A549 treated with CpdA at 1 μM for 4 hours (cell line): ENCODE data around the gene PDCD11. TPM values are rescaled to one million over a fixed set of nuclear protein-coding genes. Genes with fewer than 3 reads are reported as not detected.

Experiments used
- total RNA-seq: library from RNA; stranded (reverse); fragments of 200-300 nt; extraction: Qiagen RNA extraction; gene quantifications from 5 replicates; pipeline ENCODE4 v1.2.3, GENCODE V29; 2022; ENCODE audit warnings: low read depth

Gene PDCD11, protein sequence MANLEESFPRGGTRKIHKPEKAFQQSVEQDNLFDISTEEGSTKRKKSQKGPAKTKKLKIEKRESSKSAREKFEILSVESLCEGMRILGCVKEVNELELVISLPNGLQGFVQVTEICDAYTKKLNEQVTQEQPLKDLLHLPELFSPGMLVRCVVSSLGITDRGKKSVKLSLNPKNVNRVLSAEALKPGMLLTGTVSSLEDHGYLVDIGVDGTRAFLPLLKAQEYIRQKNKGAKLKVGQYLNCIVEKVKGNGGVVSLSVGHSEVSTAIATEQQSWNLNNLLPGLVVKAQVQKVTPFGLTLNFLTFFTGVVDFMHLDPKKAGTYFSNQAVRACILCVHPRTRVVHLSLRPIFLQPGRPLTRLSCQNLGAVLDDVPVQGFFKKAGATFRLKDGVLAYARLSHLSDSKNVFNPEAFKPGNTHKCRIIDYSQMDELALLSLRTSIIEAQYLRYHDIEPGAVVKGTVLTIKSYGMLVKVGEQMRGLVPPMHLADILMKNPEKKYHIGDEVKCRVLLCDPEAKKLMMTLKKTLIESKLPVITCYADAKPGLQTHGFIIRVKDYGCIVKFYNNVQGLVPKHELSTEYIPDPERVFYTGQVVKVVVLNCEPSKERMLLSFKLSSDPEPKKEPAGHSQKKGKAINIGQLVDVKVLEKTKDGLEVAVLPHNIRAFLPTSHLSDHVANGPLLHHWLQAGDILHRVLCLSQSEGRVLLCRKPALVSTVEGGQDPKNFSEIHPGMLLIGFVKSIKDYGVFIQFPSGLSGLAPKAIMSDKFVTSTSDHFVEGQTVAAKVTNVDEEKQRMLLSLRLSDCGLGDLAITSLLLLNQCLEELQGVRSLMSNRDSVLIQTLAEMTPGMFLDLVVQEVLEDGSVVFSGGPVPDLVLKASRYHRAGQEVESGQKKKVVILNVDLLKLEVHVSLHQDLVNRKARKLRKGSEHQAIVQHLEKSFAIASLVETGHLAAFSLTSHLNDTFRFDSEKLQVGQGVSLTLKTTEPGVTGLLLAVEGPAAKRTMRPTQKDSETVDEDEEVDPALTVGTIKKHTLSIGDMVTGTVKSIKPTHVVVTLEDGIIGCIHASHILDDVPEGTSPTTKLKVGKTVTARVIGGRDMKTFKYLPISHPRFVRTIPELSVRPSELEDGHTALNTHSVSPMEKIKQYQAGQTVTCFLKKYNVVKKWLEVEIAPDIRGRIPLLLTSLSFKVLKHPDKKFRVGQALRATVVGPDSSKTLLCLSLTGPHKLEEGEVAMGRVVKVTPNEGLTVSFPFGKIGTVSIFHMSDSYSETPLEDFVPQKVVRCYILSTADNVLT (N-terminal part only)
- total RNA-seq: 38.8 to 42.0 TPM (median 40.2 TPM) in 5 replicates

DNA sequence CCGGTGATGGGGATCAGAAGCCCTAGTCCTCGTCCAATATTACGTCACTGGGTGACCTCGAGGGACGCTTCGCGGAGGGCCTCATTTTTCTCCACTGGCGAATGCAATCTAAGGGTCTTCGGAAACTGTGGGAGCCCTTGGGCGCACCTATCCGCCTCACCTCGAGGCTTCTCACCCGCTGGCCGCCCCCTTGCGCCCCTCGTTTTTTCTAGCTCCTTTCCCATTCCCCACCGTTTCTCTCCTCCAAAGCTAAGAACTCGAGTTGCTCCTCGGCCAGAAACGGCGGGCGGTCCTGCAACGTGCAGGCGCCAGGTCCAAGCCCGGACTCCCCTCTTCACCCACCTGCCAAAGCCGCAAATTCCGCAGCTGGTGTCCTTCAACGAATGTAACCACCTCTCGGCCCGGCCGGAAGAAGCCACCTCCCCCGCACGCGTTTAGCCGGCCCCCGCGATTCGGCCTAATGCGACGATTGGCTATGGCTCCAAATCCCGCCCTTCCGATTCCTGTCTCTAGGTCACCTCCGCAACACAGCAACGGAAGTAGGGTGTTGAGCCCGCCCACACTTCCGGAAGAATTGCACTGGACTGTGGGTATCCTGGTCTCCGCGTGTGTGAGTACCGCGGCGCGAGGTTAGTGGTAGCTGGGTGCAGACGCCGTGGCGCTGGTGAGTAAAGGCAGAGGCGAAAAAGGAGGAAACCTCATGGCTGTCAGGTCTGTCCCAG is at the start of gene PDCD11, which contains the start of gene ATP5MK:
Gene PDCD11, plus strand, starts transcription at position 560 of the 722 bp plus-strand sequence. CDS start 1,801 bp downstream, outside the sequence.
Gene ATP5MK, minus strand, starts transcription at position 409 of the 722 bp plus-strand sequence. CDS start 4,018 bp downstream, outside the sequence.

DNA sequence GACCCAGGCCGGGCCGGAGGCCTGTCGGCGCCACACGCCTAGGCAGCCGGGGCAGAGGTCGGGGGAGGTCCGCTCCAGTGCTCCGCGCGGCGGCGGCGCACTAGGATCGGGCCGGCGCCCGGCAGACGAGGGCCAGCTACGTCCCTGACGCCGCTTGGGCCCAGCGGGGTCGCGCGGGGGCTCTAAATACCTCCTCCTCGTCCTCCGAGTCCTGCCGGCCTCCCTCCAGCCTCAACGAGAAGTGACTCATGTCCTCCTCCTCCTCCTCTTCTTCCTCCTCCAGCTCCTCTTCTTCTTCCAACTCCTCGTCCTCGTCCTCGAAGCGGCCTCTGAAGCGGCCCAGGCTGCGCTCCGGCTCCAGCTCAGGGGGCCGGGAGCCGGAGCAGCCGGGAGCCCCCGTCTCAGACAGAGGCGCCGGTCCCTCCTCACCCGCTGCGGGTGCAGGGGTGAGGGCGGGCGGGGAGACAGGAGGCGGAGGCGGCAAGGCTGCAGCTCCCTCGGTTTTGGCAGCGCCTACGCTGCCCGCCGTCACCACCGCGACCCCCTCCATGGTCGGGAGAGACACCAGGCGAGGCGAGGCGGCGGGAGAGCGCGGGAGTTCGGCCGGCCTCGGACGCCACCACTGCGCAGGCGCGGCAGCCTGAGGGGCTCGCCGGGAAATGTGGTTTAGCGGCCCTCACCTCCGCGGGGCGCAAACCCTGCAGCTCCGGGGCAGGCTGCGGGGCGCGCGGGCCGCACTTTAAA is 45.7 kb upstream of the PDCD11 start, which contains the start of gene PCGF6:
Gene PCGF6, minus strand, starts transcription at position 624 of the 744 bp plus-strand sequence. Its CDS starts 74 bp downstream, at position 550.

DNA sequence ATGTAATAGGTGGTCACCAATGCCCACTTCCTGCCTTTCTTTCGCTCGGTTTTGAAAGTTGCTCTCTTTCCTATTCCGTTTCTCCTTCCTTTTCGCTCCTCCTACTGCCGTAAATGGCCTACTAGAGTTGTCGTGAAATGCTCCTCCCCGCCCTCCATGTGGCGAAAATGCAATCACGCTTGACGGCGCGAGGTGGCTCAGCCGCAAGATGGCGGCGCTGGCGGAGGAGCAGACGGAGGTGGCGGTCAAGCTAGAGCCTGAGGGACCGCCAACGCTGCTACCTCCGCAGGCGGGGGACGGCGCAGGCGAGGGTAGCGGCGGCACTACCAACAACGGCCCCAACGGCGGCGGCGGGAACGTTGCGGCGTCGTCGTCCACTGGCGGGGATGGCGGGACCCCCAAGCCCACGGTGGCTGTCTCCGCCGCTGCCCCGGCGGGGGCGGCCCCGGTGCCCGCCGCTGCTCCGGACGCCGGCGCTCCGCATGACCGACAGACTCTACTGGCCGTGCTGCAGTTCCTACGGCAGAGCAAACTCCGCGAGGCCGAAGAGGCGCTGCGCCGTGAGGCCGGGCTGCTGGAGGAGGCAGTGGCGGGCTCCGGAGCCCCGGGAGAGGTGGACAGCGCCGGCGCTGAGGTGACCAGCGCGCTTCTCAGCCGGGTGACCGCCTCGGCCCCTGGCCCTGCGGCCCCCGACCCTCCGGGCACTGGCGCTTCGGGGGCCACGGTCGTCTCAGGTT is 28.5 kb upstream of the PDCD11 start, which contains the start of gene TAF5:
Gene TAF5, plus strand, starts transcription at position 195 of the 737 bp plus-strand sequence. Its CDS starts 14 bp downstream, at position 209.

DNA sequence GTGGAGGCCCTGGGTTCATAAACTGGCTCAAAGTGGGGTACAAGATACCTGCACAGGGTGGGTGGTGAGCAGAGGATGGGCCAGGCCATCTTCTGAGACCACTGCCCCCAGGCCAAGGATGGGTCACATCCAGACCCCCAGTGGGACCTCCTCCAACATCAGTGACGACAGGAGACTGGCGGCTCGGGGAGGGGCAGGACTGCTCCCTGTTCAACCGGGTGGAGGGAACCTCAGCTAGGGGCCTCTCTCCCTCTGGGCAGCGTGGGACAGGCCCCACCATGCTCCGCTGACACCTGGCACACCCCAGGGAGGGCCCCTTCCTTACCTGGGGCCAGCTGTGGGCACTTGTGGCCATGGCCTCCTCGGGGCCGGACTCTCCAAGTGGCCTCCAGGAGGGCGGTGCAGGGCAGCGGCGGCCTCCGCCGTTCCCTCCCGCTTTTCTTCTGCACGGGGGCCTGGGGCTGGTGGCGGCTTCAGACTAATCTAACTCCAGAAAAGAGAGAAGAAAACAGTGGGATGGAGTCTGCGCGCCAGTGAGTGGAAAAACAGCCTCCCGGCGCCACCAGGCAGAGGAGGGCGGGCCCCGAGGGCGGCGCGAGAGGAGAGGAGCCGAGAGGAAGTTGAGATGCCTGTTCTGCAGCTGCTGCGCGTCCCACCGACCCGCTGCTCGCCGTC is 55.5 kb downstream of the PDCD11 start, which contains the start of gene CALHM2:
Gene CALHM2, minus strand, starts transcription at position 540 of the 675 bp plus-strand sequence. CDS start 2,429 bp downstream, outside the sequence.

DNA sequence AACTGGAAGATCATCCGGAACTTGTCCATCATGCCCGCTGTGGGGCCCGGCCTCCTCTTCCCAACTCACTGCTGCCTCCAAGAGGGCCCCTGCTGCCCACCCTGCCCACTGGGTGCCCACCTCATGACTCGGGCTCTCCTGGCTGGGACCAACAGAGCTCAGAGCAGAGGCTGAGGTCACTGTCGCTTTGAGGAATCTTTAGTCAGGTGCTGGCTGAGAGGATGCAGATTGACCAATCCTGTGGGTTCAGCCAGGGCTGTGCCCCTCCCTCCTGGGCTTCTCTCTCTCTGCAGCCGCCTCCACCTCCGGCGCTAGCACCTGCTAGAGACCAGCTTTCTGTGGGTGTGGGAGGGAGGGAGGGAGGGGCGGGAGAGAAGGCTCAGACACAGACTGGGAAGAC is 62.3 kb downstream of the PDCD11 start, which contains the start of gene CALHM1:
Gene CALHM1, minus strand, starts transcription at position 181 of the 400 bp plus-strand sequence. Its CDS starts 149 bp downstream, at position 32.

GRCh38 chr10:103479135-103479534 is 82.7 kb downstream of the PDCD11 start, which contains the start of gene CALHM3:
CALHM3 (minus strand) TSS chr10:103479240; CDS start chr10:103479032, 208 bp downstream.

DNA sequence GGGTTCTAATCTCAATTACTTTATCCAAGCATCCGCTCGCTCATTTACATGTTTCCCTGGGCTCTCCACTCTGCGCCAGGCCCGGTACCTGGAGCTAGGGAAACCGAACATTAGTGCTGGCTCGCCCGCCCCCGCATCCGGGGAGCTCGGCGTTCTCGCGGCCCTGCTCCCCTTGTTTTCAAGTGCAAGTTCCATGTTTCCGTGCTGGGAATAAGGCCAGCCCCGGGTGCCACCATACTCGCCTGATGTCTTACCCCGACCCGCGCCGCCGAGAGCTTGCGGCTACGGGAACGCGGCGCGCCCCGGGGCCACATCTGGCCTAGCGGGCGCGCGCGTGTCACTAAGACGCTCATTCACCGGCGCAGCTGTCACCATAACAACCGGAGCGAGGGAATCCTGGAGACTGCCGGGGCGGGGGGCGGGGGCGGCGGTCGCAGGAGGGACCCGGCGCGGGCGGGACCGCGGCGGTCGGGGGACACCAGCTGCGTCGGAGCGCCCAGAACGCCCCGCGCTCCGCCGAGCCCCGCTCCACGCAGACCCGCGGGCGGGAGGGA is 97.0 kb downstream of the PDCD11 start, which contains the start of gene NEURL1:
Gene NEURL1, plus strand, starts transcription at position 344 of the 554 bp plus-strand sequence. CDS start 683 bp downstream, outside the sequence.

Other genes starting within 250 kb of the PDCD11 start
- gene NT5C2, start 203.4 kb upstream of the PDCD11 start, total RNA-seq: 71.3 to 94.9 TPM (median 82.1 TPM) in 5 replicates
- gene RPEL1, start 150.7 kb upstream of the PDCD11 start, total RNA-seq: 0.06 TPM in 1 of 5 replicates, not detected in the others
- gene INA, start 119.5 kb upstream of the PDCD11 start, total RNA-seq: 22.8 to 32.7 TPM (median 26.1 TPM) in 5 replicates
- 10.5 to 13.3 TPM (median 10.9 TPM) in 5 replicates for gene PCGF6, start 45.5 kb upstream of the PDCD11 start, total RNA-seq
- gene TAF5, start 28.6 kb upstream of the PDCD11 start, total RNA-seq: 3.9 to 4.3 TPM (median 4.0 TPM) in 5 replicates
- gene ATP5MK, start 151 bp upstream of the PDCD11 start, total RNA-seq: 436 to 540 TPM (median 498 TPM) in 5 replicates
- 4.5 to 5.5 TPM (median 4.9 TPM) in 5 replicates for gene CALHM2, start 55.7 kb downstream of the PDCD11 start, total RNA-seq
- not detected in 5 replicates for gene CALHM1, start 62.3 kb downstream of the PDCD11 start, total RNA-seq
- gene CALHM3, start 82.6 kb downstream of the PDCD11 start, total RNA-seq: 0.21 to 0.63 TPM (median 0.36 TPM) in 5 replicates
- gene NEURL1, start 97.1 kb downstream of the PDCD11 start, total RNA-seq: 0.21 to 0.54 TPM (median 0.43 TPM) in 5 replicates